GM19438 (cell line): ENCODE measurements around the gene CRX.
"Not testable (repeated sequence)": the region's sequence is repeated elsewhere in the genome, so short reads cannot be mapped to it uniquely, and the experiment has no call there.

Experiments
- ATAC-seq: cut with Tn5 transposase; IDR thresholded peaks from one replicate; pipeline ENCODE4 v1.9.1; 2021; ENCODE audit warnings: low read depth; ENCODE audit not compliant: unreplicated experiment

The CRX gene

DNA sequence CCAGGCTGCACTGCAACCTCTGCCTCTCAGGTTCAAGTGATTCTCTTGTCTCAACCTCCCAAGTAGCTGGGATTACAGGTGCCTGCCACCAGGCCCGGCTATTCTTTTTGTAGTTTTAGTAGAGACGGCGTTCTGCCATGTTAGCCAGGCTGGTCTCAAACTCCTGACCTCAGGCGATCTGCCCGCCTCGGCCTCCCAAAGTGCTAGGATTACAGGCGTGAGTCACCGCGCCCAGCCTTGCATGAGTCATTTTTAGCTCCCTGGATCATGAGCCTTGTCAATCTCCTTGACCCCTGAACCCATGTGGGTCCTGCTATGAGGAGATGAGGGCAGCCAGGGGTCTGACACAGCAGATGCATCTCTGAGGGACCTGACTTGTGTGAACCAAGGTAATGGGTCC, 36.5 kb downstream of the CRX start:
- ATAC-seq: not testable (repeated sequence)

- ATAC-seq: not testable (repeated sequence)
Observed at GRCh38 chr19:47858646-47859285, 37.0 kb downstream of the CRX start, which contains the start of gene TPRX2. TSS of gene TPRX2 (plus strand) at chr19:47859235. CDS start at chr19:47859247, 12 bp downstream.

DNA sequence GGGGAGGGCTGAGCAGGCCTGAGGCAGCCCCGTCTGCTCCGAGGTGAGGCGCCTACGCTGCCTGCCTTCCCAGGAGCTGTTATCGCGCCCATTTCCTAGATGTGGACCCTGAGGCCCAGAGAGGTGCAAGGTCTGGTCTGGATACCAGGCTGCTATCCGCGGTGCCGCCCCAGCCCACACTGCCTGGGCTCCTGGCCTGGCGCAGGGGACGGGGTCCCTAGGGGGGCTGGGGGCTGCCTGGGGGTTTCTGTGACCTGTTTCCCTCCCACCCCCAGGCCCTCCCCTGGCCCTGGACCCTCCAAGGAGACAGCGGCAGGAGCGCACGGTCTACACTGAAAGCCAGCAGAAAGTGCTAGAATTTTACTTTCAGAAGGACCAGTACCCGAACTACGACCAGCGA, 38.1 kb downstream of the CRX start:
- not testable (repeated sequence) for ATAC-seq

DNA sequence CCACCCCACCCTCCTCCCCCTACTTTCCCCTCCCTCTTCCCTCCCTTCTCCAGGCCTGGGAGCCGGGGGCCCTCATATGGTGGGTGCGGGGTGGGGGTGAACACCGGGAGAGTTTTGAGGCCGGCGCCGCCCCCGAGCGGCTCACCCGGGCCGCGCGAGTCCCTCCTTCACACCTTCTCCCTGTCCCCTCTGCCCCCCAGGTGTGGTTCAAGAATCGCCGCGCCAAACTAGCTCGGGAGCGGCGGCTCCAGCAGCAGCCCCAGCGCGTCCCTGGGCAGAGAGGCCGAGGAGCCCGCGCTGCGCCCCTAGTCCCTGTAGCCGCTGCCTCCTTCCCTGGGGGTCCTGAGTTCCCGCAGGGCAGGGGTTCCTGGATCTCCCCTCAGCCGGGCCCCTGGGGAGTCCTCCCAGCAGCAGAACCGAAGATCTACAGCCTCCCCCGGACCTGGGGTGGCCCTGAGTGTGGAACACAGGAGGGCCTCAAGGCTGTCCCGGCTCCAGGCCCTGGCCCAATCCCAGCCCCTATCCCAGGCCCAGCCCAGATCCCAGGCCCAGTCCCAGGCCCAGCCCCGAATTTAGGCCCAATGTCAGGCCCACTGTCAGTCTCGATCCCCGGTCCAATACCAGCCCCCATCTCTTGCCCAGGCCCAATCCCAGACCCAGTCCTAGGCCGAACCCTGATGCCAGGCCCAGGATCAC, 39.0 kb downstream of the CRX start:
- no peak for ATAC-seq

GRCh38 chr19:47861630-47862029, 39.9 kb downstream of the CRX start:
- no peak for ATAC-seq

DNA sequence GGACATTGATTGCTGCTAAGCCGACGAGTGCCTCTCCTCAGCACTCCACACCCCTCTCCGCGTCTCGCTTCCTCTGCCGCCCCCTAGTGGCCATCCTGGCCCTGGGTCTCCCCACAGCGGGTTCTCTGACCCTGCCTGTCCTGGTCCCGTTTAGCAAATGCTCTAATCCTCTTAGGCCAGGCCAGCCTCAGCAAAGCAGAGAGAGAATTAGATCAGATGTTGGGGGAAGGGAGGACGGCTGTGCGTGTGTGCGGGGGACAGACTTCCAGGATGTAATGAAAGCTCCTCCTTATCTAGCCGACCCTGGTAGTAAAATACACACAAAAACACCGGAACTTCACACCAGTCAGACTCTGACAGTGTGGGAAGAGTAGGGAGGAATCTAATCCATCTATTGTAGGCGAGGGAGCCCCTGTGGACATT, 41.8 kb downstream of the CRX start:
- no peak for ATAC-seq

- no peak for ATAC-seq
Observed at GRCh38 chr19:47865166-47865565, 43.4 kb downstream of the CRX start.

GRCh38 chr19:47878906-47879305, 57.2 kb downstream of the CRX start:
- ATAC-seq: no peak

DNA sequence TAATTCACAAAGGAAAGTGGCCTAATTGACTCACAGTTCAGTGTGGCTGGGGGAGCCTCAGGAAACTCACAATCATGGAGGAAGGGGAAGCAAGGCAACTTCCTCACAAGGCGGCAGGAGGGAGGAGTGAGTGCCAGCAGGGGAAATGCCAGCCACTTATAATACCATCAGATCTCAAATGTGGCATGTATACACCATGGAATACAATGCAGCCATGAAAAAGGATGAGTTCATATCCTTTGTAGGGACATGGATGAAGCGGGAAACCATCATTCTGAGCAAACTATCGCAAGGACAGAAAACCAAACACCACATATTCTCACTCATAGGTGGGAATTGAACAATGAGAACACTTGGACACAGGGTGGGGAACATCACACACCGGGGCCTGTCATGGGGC, 57.6 kb downstream of the CRX start:
- not testable (repeated sequence) for ATAC-seq

GRCh38 chr19:47881757-47882156, 60.0 kb downstream of the CRX start:
- no peak for ATAC-seq

GRCh38 chr19:47882890-47883289, 61.2 kb downstream of the CRX start:
- ATAC-seq: no peak

GRCh38 chr19:47885067-47885463, 63.3 kb downstream of the CRX start:
- ATAC-seq: no peak

GRCh38 chr19:47886010-47886559, 64.3 kb downstream of the CRX start, which contains the start of gene SULT2A1:
TSS of gene SULT2A1 (minus strand) at chr19:47886315. CDS start at chr19:47886257, 58 bp downstream.
- ATAC-seq: no peak

DNA sequence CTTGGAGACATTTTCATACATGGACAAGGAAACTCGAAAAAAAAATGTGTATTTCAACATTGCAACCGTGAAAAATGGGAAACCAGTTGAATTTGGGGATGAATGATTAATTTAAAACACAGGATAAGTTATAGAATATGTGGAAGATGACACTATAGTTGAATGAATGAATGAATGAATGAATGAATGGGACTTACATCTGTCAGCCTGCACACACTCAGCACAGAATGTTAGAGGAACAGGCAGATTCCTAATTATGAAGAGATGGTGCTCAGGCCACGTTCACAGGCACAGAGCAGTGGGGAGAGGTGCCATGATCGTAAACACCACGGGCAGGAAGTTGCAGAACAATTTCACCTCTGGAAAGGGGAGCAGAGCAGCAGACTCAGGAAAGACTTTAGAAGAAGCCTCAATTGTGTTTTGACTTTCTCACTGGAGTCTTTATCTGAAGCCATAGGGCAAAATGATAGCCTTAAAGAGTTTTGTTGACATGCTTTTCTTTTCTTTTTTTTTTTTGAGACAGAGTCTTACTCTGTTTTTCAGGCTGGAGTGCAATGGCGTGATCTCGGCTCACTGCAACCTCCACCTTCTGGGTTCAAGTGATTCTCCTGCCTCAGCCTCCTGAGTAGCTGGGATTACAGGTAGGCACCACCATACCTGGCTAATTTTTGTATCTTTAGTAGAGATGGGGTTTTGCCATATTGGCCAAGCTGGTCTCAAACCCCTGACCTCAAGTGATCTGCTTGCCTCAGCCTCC, 69.3 kb downstream of the CRX start:
- no peak for ATAC-seq

GRCh38 chr19:47891622-47891922, 69.8 kb downstream of the CRX start:
- ATAC-seq: no peak

DNA sequence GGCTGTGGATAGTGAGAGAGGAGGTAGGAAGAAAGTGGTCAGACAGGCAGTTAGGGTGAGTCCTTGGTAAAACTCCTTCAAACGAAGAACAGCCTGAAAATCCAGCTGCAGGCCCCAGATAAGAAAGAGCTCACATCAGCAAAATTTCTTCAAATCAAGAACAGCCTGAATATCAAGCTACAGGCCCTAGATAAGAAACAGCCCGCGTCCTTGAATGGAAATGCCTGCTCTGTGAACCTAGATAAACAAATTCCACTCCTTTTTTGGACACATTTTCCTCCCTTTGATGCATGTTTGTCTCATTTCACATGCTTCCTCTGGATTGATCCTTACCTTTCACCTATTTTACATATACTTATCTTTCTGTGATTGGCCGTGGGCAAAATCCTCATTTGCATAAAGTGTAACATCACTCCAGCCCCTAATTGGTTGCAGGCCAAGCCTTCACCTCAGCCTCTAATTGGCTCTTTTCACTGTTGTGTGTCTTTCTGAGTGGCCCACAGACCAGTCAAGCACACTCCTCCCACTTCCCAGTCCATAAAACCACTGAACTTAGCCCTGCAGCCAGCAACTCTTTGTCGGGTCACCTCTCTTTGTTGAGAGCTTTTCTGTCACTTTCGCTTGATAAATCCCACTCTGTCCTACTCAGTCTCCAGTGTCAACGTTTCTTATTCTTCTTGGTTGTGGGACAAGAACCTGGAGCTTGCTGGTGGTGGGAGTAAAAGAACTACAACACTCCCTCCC, 70.4 kb downstream of the CRX start:
- no peak for ATAC-seq
